HepG2 (cell line): ENCODE measurements around the gene PXMP2. TPM values are rescaled to one million over a fixed set of nuclear protein-coding genes. Genes with fewer than 3 reads are reported as not detected.
"Not testable (repeated sequence)": the region's sequence is repeated elsewhere in the genome, so short reads cannot be mapped to it uniquely, and the experiment has no call there.

Experiments used
- ATAC-seq: fragments of 200-7000 bp; cut with Tn5 transposase; 3 replicates; pipeline ENCODE4 v1.9.1; 2020; ENCODE audit warnings: mild to moderate bottlenecking, moderate library complexity
- BruUV-seq: library from RNA; stranded (reverse); fragments of 400-500 nt; replicated peaks from 2 replicates; lab custom pipeline; 2021; lab: Mats Ljungman, UMichigan
- CTCF ChIA-PET: fragments of 300-600 bp; formaldehyde crosslinking; extraction: SDS; loops from one replicate; lab custom pipeline; 2021; ENCODE audit warnings: low total read pairs, inconsistent platforms, low intra/inter-chr PET ratio; lab: Yijun Ruan, JAX
- POLR2A ChIA-PET: fragments of 350-600 bp; sonication (Branson Sonifier 250); formaldehyde crosslinking; loops from one replicate; lab custom pipeline; 2020; ENCODE audit warnings: antibody characterized with exemption, inconsistent platforms; lab: Yijun Ruan, JAX
- DNase-seq: peaks from one replicate; pipeline ENCODE4 v3.0.0-alpha.2; 2015; ENCODE audit warnings: low spot score
- FAIRE-seq: peaks from 3 replicates; lab custom pipeline; 2011; peaks lifted over from hg19 to GRCh38; lab: Jason Lieb, UNC
- H2AFZ ChIP-seq: one replicate; pipeline ENCODE4 v1.6.1; 2011; ENCODE audit warnings: low read length, inconsistent platforms
- H3K27ac ChIP-seq: fragments of 300-600 bp; 3 replicates; pipeline ENCODE4 v1.8.0; 2011; ENCODE audit warnings: mixed run types, mild to moderate bottlenecking, mixed read lengths, low read length, inconsistent platforms; ENCODE audit not compliant: insufficient read depth; ENCODE audit errors: extremely low read length
- H3K27me3 ChIP-seq, 2 experiments: fragments of 200-600 bp in 1 of 2; 2 replicates in 1 of 2; 3 replicates in 1 of 2; pipeline versions ENCODE4 v1.6.0 to v1.8.0; 2011; ENCODE audit warnings: low read length in 2 of 2, mild to moderate bottlenecking in 2 of 2, moderate library complexity in 2 of 2, inconsistent platforms in 1 of 2; ENCODE audit not compliant: insufficient read depth in 2 of 2, control insufficient read depth in 1 of 2
- H3K36me3 ChIP-seq, 2 experiments: fragments of 200-600 bp in 1 of 2; replicated peaks in 1 of 2; 2 replicates in 1 of 2; 3 replicates in 1 of 2; pipeline versions ENCODE4 v1.5.1 to v1.8.0; 2011; ENCODE audit warnings: low read length in 2 of 2, inconsistent platforms in 1 of 2; ENCODE audit not compliant: insufficient read depth in 2 of 2, control insufficient read depth in 1 of 2
- H3K4me1 ChIP-seq: 2 replicates; pipeline ENCODE4 v1.5.1; 2012; ENCODE audit warnings: low read length, inconsistent platforms; ENCODE audit not compliant: insufficient read depth
- H3K4me2 ChIP-seq: 2 replicates; pipeline ENCODE4 v1.6.0; 2011; ENCODE audit warnings: low read depth, low read length, inconsistent platforms
- H3K4me3 ChIP-seq, 3 experiments: fragments of 200-600 bp in 1 of 3; sonication (generic), shearing (Covaris generic) in 1 of 3; replicated peaks in 1 of 3; 2 replicates each; pipeline ENCODE4 v1.5.1; 2011 to 2016; ENCODE audit warnings: low read length in 3 of 3, inconsistent platforms in 2 of 3, low read depth in 2 of 3, mild to moderate bottlenecking in 2 of 3, control low read depth in 1 of 3, mixed read lengths in 1 of 3; ENCODE audit not compliant: insufficient read depth in 1 of 3
- H3K79me2 ChIP-seq: one replicate; pipeline ENCODE4 v1.6.1; 2011; ENCODE audit warnings: low read length, inconsistent platforms; ENCODE audit not compliant: insufficient read depth
- H3K9ac ChIP-seq: 2 replicates; pipeline ENCODE4 v1.6.0; 2011; ENCODE audit warnings: mild to moderate bottlenecking, low read depth, low read length, inconsistent platforms; ENCODE audit not compliant: insufficient read depth
- H3K9me3 ChIP-seq: 2 replicates; pipeline ENCODE4 v1.5.1; 2012; ENCODE audit warnings: mild to moderate bottlenecking, low read length
- H4K20me1 ChIP-seq: 2 replicates; pipeline ENCODE4 v1.6.0; 2011; ENCODE audit warnings: inconsistent platforms, mild to moderate bottlenecking, low read length, moderate library complexity; ENCODE audit not compliant: insufficient read depth
- AGO2 ChIP-seq: fragments of 200-400 bp; formaldehyde crosslinking; optimal IDR thresholded peaks from 2 replicates; pipeline ENCODE3; 2017; ENCODE audit warnings: mild to moderate bottlenecking, low read depth, low read length, moderate library complexity
- DDIT3 ChIP-seq: sonication (generic); formaldehyde crosslinking; IDR thresholded peaks from 2 replicates; pipeline ENCODE4 v1.4.0; 2020; ENCODE audit warnings: mild to moderate bottlenecking, missing genetic modification reagents
- WGBS: methylation state at CpG from one replicate; pipeline ENCODE4 v1.1.6; 2017; ENCODE audit warnings: low lambda C conversion rate; 5-methylcytosine and 5-hydroxymethylcytosine counted together
- in situ Hi-C: cut with HindIII; loops from 2 replicates; pipeline ENCODE4 v1.10.0; 2017; ENCODE audit warnings: low pct_unique_long_range_greater_than_20kb; ENCODE audit not compliant: extremely low pct_ligation_motif_present
- intact Hi-C: fragments of 100-400 bp; cut with micrococcal nuclease; formaldehyde crosslinking; loops from one replicate; pipeline ENCODE4 v1.10.0; 2022; ENCODE audit not compliant: unreplicated experiment
- polyA plus RNA-seq, 8 experiments: library from polyadenylated mRNA; depleted of rRNA in 3 of 8; stranded (reverse) in 7 of 8; unstranded in 1 of 8; fragments of >200 nt; fragmentation: Illumina TruSeq in 4 of 8; extraction: Trizol in 4 of 8; gene quantifications; 2 replicates each; pipeline versions ENCODE4 v1.2.1 to v1.2.3, GENCODE V29; 2011 to 2016; ENCODE audit warnings: low read depth in 4 of 8, missing spikeins in 1 of 8, mixed read lengths in 1 of 8; ENCODE audit not compliant: insufficient read depth in 1 of 8
- total RNA-seq, 5 experiments: library from RNA; depleted of rRNA; stranded (reverse); fragments of >200 nt; fragmentation: Illumina TruSeq; extraction: Trizol; gene quantifications; 2 replicates each; pipeline ENCODE4 v1.2.3, GENCODE V29; 2016; ENCODE audit warnings: low read depth in 1 of 5

PXMP2 gene
- total and polyA plus RNA-seq, 2 of the 13 experiments (the other 11 are each of a cell fraction or from before 2014, with no cell fraction given) = 25.5 to 42.9 TPM

- no TSS peak for BruUV-seq
- H4K20me1 ChIP-seq = no peaks in the 10 kb centered on the region
Observed at GRCh38 chr12:132748319-132748718, 60.9 kb downstream of the PXMP2 start.

GRCh38 chr12:132753670-132754069, 66.3 kb downstream of the PXMP2 start:
- 98% methylated on average over 7 of the region's 7 CpGs for WGBS
- BruUV-seq, H4K20me1 ChIP-seq, H3K9me3 ChIP-seq, H3K9ac ChIP-seq, DNase-seq, H3K4me3 ChIP-seq, CTCF ChIA-PET, POLR2A ChIA-PET, intact Hi-C loops, FAIRE-seq, H2AFZ ChIP-seq, in situ Hi-C loops, ATAC-seq, H3K4me2 ChIP-seq, H3K27ac ChIP-seq, H3K27me3 ChIP-seq: not testable (repeated sequence)
- H3K4me1 ChIP-seq = peaks cover 18% of the 10 kb centered on the region
- H3K36me3 ChIP-seq = peaks cover 16 to 51% of the 10 kb centered on the region in 2 experiments
- peaks cover 20% of the 10 kb centered on the region for H3K79me2 ChIP-seq

More at GRCh38 chr12:132748319-132748718, 60.9 kb downstream of the PXMP2 start:
- no peak overlapping the region for H3K4me2 ChIP-seq
- no peaks in the 10 kb centered on the region for H3K27me3 ChIP-seq
- intact Hi-C loops (no loop called here), in situ Hi-C loops (no loop called here)
- TF ChIP-seq AGO2 = peak; percentile 44
- no peak for TF ChIP-seq DDIT3 (CRISPR knock-in tag)
- H3K4me1 ChIP-seq = no peaks in the 10 kb centered on the region
- peaks cover 44 to 73% of the 10 kb centered on the region in 2 experiments for H3K36me3 ChIP-seq
- no peak overlapping the region for H3K27ac ChIP-seq
- no peaks in the 10 kb centered on the region for H3K9me3 ChIP-seq
- ATAC-seq = no peak
- DNase-seq = no peak
- POLR2A ChIA-PET = no interaction called here
- H2AFZ ChIP-seq = no peak overlapping the region
- no peak for FAIRE-seq
- peaks cover 10% of the 10 kb centered on the region for H3K79me2 ChIP-seq
- CTCF ChIA-PET = no interaction called here
- WGBS = 93% methylated on average over 9 of the region's 10 CpGs
- H3K4me3 ChIP-seq = no peak overlapping the region
- H3K9ac ChIP-seq = no peak overlapping the region
